Stimulated activated naive CD8-positive, alpha-beta T cell treated with anti-CD3 and anti-CD28 coated beads, Interleukin-15, Interleukin-2, amounts not matched to agents 100 U/mL and 50 U/mL, for 24 hours (primary cell): Measurements from ENCODE around the gene RNASE8.

ENCODE experiments used
- ATAC-seq: fragments of 150-1000 bp; cut with Tn5 transposase; one replicate; pipeline ENCODE4 v1.10.0; 2021
- DNase-seq: peaks from one replicate; pipeline ENCODE4 v3.0.0; 2021

RNASE8 gene

GRCh38 chr14:21072781-21073339 is 15.2 kb downstream of the RNASE8 start:
- ATAC-seq = no peak

GRCh38 chr14:21073921-21074320 is 16.3 kb downstream of the RNASE8 start:
- DNase-seq (no peak), ATAC-seq (no peak)

More at GRCh38 chr14:21072781-21073339, 15.2 kb downstream of the RNASE8 start:
- no peak for DNase-seq

- ATAC-seq = no peak
Observed at GRCh38 chr14:21074398-21075272, 17.0 kb downstream of the RNASE8 start.

GRCh38 chr14:21075719-21076437 is 18.3 kb downstream of the RNASE8 start:
- DNase-seq = no peak
- no peak for ATAC-seq

More at GRCh38 chr14:21074398-21075272, 17.0 kb downstream of the RNASE8 start:
- no peak for DNase-seq

GRCh38 chr14:21077672-21078071 is 20.1 kb downstream of the RNASE8 start:
- DNase-seq (no peak), ATAC-seq (no peak)

GRCh38 chr14:21078287-21078686 is 20.7 kb downstream of the RNASE8 start:
- DNase-seq = no peak
- ATAC-seq = no peak

- ATAC-seq (no peak), DNase-seq (no peak)
Observed at GRCh38 chr14:21078726-21079125, 21.1 kb downstream of the RNASE8 start.

GRCh38 chr14:21081521-21082142 is 24.0 kb downstream of the RNASE8 start:
- no peak for ATAC-seq
- DNase-seq = no peak

- no peak for DNase-seq
- ATAC-seq = no peak
Observed at GRCh38 chr14:21083565-21084325, 26.1 kb downstream of the RNASE8 start.

GRCh38 chr14:21084396-21084795 is 26.8 kb downstream of the RNASE8 start:
- DNase-seq (no peak), ATAC-seq (no peak)

GRCh38 chr14:21084998-21085853 is 27.6 kb downstream of the RNASE8 start:
- ATAC-seq = no peak
- DNase-seq = no peak

GRCh38 chr14:21086908-21087293 is 29.3 kb downstream of the RNASE8 start:
- DNase-seq (no peak), ATAC-seq (no peak)

- DNase-seq = peak; percentile 41
- ATAC-seq = peak; percentile 69
Observed at GRCh38 chr14:21087294-21088091, 29.9 kb downstream of the RNASE8 start.

GRCh38 chr14:21088687-21089086 is 31.1 kb downstream of the RNASE8 start:
- ATAC-seq (no peak), DNase-seq (no peak)

- ATAC-seq (no peak), DNase-seq (no peak)
Observed at GRCh38 chr14:21089271-21089670, 31.6 kb downstream of the RNASE8 start.

GRCh38 chr14:21089877-21090193 is 32.2 kb downstream of the RNASE8 start:
- ATAC-seq (no peak), DNase-seq (no peak)

- DNase-seq = peak; percentile 61
- ATAC-seq = no peak
Observed at GRCh38 chr14:21090194-21090939, 32.7 kb downstream of the RNASE8 start.

- DNase-seq (no peak), ATAC-seq (no peak)
Observed at GRCh38 chr14:21090940-21091663, 33.5 kb downstream of the RNASE8 start.

- ATAC-seq (no peak), DNase-seq (no peak)
Observed at GRCh38 chr14:21091821-21092272, 34.2 kb downstream of the RNASE8 start.
